Left cardiac atrium (tissue), 4 donors: Measurements from ENCODE around the gene NOS3. TPM values are rescaled to one million over a fixed set of nuclear protein-coding genes. Genes with fewer than 3 reads are reported as not detected.

ENCODE experiments used
- ATAC-seq, 2 donors: fragments of 200-7000 bp; cut with Tn5 transposase; one replicate each; pipeline ENCODE4 v1.9.1; 2020; ENCODE audit warnings: mild to moderate bottlenecking in 2 of 2, moderate library complexity in 2 of 2
- DNase-seq: peaks from one replicate; pipeline ENCODE4 v3.0.0-alpha.2; 2020
- intact Hi-C, 2 donors: fragments of 100-400 bp; cut with DNase I; formaldehyde crosslinking; loops; one replicate each; pipeline versions ENCODE4 v1.14.1 to v1.15.1; 2022 to 2023
- total RNA-seq, 2 donors: library from RNA; stranded (reverse); fragmentation: NEBNext Ultra II Directional; extraction: Animal tissue kit (Norgen Biotek cat#: 25700); gene quantifications; one replicate each; pipeline ENCODE4 v1.2.1, GENCODE V29; 2021
- donor health status: DM: no; HTN: yes; CAD: no.
- donor health status: DM: no; HTN: yes; CAD: no; lungs with severe emphysema.
- donor health status: DM: yes; HTN: yes; CAD: no.
- donor health status: Dilated cardiomyopathy.

NOS3 gene
- total RNA-seq, 2 donors from 2014 or later, result 13.1 to 63.9 TPM

DNA sequence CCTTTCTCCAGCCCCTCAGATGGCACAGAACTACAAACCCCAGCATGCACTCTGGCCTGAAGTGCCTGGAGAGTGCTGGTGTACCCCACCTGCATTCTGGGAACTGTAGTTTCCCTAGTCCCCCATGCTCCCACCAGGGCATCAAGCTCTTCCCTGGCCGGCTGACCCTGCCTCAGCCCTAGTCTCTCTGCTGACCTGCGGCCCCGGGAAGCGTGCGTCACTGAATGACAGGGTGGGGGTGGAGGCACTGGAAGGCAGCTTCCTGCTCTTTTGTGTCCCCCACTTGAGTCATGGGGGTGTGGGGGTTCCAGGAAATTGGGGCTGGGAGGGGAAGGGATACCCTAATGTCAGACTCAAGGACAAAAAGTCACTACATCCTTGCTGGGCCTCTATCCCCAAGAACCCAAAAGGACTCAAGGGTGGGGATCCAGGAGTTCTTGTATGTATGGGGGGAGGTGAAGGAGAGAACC lies 2.1 kb downstream of the NOS3 start:
- ATAC-seq (peak; percentile 48 to 50), DNase-seq (peak; percentile 79)
- intact Hi-C loops, result no loop called here

DNA sequence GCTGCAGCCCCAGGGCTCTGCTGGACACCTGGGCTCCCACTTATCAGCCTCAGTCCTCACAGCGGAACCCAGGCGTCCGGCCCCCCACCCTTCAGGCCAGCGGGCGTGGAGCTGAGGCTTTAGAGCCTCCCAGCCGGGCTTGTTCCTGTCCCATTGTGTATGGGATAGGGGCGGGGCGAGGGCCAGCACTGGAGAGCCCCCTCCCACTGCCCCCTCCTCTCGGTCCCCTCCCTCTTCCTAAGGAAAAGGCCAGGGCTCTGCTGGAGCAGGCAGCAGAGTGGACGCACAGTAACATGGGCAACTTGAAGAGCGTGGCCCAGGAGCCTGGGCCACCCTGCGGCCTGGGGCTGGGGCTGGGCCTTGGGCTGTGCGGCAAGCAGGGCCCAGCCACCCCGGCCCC lies 2.7 kb downstream of the NOS3 start:
- ATAC-seq, result peak; percentile 25 to 60
- intact Hi-C loops, result no loop called here
- DNase-seq, result peak; percentile 90

DNA sequence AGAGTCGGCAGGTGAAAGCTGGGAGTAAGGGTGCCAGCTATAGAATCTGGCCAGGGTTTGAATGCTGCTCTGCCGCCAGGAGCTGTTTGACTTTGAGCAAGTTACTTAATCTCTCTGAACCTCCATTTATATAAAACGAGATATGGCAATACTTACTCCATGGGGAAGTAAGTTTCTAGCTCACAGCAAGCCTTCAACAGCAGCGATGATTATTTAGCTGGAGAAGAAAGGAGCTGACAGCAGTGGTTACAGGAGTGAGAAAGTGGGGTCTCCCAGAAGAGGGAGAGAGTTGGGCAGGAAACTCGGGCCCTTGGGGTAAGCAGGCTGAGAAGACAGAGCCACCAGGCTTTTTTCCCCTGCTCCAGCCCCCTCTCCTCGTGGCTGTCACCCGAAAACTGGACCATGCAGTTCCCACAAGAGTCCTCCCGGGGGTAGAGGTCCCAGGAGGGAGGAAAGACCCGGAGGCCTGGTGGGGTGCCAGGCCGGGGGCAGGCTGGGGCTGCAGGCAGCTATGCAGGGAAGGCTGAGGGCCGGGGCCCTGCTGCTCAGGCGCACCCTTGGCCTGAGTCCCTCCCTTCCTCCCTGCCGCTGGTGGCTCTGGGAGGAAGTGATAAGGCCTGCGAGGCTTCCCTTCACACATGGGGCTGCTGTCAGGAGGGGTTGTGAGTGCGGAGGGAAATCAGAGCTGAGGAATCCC lies 3.5 kb downstream of the NOS3 start:
- intact Hi-C loops, result no loop called here
- peak; percentile 83 for DNase-seq
- ATAC-seq, result peak; percentile 81 to 89

GRCh38 chr7:150994838-150995510 lies 4.2 kb downstream of the NOS3 start:
- intact Hi-C loops, result no loop called here
- DNase-seq, result no peak
- ATAC-seq, result no peak

DNA sequence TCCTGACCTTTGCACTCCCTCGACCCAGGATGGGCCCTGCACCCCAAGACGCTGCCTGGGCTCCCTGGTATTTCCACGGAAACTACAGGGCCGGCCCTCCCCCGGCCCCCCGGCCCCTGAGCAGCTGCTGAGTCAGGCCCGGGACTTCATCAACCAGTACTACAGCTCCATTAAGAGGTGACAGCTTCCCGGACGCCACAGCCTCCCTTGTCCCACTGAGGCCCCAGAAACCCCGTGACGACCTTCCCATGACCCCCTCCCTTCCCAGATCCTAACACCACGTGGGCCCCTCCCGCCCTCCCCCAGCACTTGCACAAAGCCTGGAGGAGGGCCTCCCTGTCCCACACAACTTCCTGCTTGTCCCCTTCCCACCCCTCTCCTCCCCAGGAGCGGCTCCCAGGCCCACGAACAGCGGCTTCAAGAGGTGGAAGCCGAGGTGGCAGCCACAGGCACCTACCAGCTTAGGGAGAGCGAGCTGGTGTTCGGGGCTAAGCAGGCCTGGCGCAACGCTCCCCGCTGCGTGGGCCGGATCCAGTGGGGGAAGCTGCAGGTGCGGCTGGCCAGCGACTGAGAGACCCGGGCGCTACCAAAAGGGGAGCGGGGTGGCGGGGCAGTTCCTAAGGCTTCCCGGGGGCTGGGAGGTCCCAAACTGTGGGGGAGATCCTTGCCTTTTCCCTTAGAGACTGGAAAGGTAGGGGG lies 5.7 kb downstream of the NOS3 start:
- intact Hi-C loops, result no loop called here
- DNase-seq (no peak), ATAC-seq (no peak)

GRCh38 chr7:150997075-150997511 lies 6.3 kb downstream of the NOS3 start:
- intact Hi-C loops, result no loop called here
- DNase-seq (no peak), ATAC-seq (no peak)

- ATAC-seq, result no peak
- DNase-seq, result no peak
- intact Hi-C loops, result no loop called here
These were observed 7.0 kb downstream of the NOS3 start for GRCh38 chr7:150997817-150998216.

DNA sequence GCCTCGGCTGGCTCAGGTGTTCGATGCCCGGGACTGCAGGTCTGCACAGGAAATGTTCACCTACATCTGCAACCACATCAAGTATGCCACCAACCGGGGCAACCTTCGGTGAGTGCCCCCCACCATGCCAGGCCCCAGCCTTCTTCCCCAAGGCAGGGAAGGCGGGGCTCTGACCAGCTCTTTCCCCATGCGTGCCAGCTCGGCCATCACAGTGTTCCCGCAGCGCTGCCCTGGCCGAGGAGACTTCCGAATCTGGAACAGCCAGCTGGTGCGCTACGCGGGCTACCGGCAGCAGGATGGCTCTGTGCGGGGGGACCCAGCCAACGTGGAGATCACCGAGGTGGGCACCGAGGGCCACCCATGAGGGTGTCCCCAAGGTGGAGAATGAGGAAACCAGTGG lies 7.5 kb downstream of the NOS3 start:
- no peak for DNase-seq
- intact Hi-C loops, result no loop called here
- no peak for ATAC-seq

DNA sequence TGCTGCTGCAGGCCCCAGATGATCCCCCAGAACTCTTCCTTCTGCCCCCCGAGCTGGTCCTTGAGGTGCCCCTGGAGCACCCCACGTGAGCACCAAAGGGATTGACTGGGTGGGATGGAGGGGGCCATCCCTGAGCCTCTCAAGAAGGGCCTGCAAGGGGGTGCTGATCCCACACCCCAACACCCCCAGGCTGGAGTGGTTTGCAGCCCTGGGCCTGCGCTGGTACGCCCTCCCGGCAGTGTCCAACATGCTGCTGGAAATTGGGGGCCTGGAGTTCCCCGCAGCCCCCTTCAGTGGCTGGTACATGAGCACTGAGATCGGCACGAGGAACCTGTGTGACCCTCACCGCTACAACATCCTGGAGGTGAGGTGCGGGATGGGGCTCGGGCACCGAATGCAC lies 8.2 kb downstream of the NOS3 start:
- DNase-seq (no peak), ATAC-seq (no peak)
- intact Hi-C loops, result no loop called here

DNA sequence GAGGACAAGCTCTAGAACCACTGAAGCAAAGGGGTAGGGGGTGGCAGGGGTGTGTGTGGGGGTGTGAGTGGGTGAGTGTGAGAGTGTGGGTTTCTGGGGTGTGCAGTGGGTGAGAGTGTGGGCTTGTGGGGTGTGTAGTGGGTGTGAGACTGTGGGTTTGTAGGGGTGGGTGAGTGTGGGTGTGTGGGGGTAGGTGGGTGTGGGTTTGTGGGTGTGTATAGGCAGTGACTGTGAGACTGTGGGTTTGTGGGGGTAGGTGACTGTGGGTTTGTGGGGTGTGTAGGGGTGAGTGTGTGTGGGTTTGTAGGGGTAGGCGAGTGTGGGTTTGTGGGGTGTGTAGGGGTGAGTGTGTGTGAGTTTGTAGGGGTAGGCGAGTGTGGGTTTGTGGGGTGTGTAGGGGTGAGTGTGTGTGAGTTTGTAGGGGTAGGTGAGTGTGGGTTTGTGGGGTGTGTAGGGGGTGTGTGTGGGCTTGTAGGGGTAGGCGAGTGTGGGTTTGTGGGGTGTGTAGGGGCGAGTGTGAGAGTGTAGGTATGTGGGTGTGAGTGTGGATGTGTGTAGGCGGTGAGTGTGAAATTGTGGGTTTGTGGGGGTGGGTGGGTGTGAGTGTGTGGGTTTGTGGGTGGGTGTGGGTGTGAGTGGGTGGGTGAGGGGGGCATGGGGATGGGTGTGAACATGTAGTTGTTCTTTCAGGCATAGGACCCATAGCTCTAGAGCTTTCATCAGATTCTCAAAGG lies 8.8 kb downstream of the NOS3 start:
- ATAC-seq (no peak), DNase-seq (no peak)
- intact Hi-C loops, result no loop called here

DNA sequence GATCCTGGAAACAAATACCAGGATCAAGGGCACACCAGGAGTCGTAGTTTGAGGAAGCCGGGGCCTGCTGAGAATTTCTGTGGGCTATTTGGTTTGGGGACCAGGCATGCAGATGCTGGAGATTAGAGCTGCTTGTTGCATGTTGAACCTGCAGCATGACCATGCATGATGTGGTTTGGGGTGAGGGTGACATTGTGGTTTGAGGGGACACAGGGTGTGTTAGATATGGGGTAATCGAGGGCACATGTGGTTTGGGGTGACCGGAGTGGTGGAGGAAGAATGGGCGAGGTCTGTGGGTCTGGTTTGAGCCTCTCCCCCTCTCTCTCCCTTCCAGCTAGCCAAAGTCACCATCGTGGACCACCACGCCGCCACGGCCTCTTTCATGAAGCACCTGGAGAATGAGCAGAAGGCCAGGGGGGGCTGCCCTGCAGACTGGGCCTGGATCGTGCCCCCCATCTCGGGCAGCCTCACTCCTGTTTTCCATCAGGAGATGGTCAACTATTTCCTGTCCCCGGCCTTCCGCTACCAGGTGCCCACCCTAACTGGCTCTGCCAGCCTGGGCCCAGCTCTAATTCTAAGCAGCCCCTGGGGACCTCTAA lies 10.2 kb downstream of the NOS3 start:
- intact Hi-C loops, result no loop called here
- DNase-seq, result no peak
- no peak for ATAC-seq

DNA sequence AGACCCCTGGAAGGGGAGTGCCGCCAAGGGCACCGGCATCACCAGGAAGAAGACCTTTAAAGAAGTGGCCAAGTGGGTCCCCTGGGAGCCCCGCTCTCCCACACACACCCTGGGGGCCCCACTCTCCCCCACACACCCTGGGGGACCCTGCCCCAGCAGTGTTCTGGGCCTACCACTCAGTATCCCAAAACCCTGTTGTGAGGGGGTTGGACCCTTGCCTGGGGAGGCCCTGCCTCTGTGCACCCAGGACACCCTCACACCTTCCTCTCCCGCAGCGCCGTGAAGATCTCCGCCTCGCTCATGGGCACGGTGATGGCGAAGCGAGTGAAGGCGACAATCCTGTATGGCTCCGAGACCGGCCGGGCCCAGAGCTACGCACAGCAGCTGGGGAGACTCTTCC lies 10.7 kb downstream of the NOS3 start:
- ATAC-seq, result no peak

GRCh38 chr7:151003572-151003971 lies 12.8 kb downstream of the NOS3 start:
- ATAC-seq (no peak), DNase-seq (no peak)
- intact Hi-C loops, result no loop called here

More for the DNA sequence above, 10.7 kb downstream of the NOS3 start:
- intact Hi-C loops, result no loop called here
- no peak for DNase-seq

- DNase-seq (no peak), ATAC-seq (no peak)
- intact Hi-C loops, result no loop called here
These were observed 14.7 kb downstream of the NOS3 start for GRCh38 chr7:151005566-151005965.

GRCh38 chr7:151006590-151007300 lies 15.9 kb downstream of the NOS3 start:
- DNase-seq, result no peak
- no peak for ATAC-seq
- intact Hi-C loops, result no loop called here

GRCh38 chr7:151007469-151007898 lies 16.7 kb downstream of the NOS3 start:
- intact Hi-C loops, result no loop called here
- ATAC-seq, result peak in 1 of 2 donors; percentile 45
- DNase-seq, result peak; percentile 68

DNA sequence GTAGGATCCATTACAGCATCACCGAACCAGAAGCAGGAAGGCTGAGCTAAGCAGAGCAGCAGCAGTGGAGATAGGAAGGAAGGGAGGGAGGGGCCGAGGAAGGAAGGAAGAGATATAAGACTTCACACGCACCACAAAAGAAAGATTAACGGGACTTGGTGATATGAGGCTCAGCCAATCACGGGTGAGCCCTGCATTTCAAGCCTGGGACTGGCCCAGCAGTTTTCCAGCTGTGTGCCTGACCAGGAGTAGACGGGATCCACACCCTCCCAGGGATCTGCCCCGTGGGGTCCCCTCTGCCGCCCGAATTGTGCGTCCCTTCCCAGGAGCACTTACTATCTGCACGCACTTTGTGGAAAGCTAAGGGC lies 17.3 kb downstream of the NOS3 start:
- intact Hi-C loops, result no loop called here
- ATAC-seq (peak; percentile 43 to 56), DNase-seq (peak; percentile 63)

DNA sequence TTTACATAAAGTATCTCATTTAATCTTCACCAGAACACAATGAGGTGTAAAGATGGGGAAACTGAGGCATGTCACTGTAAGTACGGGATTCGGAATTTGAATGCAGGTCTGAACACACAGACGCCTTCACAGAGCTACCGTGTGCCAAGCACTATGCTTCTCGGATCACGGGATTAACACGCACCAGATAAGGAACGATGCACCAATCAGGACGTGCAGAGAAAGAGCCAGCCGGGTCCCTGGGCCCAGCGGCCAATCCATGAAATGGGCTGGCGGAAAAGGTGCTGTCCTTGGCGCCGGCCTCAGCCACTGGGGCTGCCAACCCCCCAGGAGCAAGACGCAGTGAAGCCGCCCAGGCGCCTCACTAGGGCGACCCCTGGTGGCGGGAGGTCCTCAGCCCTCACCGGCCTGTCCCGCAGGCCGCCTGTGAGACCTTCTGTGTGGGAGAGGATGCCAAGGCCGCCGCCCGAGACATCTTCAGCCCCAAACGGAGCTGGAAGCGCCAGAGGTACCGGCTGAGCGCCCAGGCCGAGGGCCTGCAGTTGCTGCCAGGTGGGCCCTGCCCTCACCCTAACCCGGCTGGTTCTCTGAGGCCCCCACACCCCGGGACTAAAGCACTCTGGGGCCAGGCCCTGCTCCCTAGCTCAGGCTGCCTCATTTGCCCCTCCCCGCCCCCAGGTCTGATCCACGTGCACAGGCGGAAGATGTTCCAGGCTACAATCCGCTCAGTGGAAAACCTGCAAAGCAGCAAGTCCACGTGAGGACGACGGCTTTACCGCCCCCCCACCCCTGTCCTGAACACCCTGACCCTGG lies 17.9 kb downstream of the NOS3 start:
- intact Hi-C loops, result no loop called here

More for the DNA sequence above, 17.9 kb downstream of the NOS3 start:
- ATAC-seq (peak; percentile 75 to 76), DNase-seq (peak; percentile 85)
